Ishikawa (cell line): Measurements from ENCODE around the gene RAP1GAP.

Source experiments
- CEBPB ChIP-seq: IDR thresholded peaks from 2 replicates; pipeline ENCODE4 v1.6.1; 2012
- EP300 ChIP-seq: IDR thresholded peaks from 2 replicates; pipeline ENCODE4 v1.6.1; 2012; ENCODE audit warnings: borderline replicate concordance
- MAX ChIP-seq: IDR thresholded peaks from 2 replicates; pipeline ENCODE4 v1.6.1; 2012
- RAD21 ChIP-seq: IDR thresholded peaks from 2 replicates; pipeline ENCODE4 v1.6.1; 2012; ENCODE audit warnings: low read depth
- TCF12 ChIP-seq: IDR thresholded peaks from 2 replicates; pipeline ENCODE4 v1.6.1; 2012; ENCODE audit warnings: low read depth
- TEAD4 ChIP-seq: IDR thresholded peaks from 2 replicates; pipeline ENCODE4 v1.6.1; 2012
- TF ChIP-seq, protein P1 (sequence below): IDR thresholded peaks from 2 replicates; pipeline ENCODE4 v1.6.1; 2012; ENCODE audit warnings: low read depth, mild to moderate bottlenecking
- TF ChIP-seq, protein P2 (sequence below): IDR thresholded peaks from 2 replicates; pipeline ENCODE4 v1.6.1; 2012

DNA sequence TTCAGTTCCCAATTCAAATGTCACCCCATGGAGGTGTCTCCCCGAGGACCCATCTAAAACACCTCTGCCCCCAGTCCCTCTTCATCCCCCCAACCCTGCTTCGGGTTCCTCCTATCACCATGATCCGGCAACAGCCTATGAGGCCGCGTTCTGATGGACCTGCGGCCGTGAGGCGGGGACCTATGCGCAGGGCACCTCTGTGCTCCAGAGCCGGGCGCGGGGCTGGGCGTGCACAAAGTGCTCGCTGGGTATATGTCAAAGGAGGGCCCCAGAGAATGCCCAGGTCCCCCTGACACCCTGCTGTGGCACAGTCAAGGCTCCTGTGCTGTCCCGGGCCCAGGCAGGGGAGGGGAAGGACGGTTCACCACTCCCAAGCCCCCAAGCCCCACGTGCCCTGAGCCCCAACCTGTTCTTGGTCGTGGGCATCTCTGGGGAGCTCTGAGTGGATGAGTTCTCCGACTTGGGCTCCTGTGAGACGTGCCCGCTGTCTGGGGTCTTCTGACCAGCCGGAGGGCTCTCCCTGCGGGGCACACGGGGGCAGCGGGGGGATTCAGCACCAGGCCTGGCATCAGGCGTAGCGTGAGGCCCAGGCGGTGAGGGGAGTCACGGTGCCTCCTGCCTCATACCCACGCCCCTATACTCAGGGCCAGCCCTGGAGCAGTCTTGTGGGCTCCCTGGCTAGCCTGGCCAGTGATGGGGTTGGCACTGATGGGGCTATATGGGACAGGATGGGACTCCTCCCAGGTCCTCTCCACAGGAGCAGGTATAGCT is 67.7 kb downstream of the RAP1GAP start:
- TF ChIP-seq TEAD4 (no peak), RAD21 (no peak), EP300 (no peak), CEBPB (no peak), MAX (no peak), TCF12 (no peak)
- TF ChIP-seq, protein P1, sequence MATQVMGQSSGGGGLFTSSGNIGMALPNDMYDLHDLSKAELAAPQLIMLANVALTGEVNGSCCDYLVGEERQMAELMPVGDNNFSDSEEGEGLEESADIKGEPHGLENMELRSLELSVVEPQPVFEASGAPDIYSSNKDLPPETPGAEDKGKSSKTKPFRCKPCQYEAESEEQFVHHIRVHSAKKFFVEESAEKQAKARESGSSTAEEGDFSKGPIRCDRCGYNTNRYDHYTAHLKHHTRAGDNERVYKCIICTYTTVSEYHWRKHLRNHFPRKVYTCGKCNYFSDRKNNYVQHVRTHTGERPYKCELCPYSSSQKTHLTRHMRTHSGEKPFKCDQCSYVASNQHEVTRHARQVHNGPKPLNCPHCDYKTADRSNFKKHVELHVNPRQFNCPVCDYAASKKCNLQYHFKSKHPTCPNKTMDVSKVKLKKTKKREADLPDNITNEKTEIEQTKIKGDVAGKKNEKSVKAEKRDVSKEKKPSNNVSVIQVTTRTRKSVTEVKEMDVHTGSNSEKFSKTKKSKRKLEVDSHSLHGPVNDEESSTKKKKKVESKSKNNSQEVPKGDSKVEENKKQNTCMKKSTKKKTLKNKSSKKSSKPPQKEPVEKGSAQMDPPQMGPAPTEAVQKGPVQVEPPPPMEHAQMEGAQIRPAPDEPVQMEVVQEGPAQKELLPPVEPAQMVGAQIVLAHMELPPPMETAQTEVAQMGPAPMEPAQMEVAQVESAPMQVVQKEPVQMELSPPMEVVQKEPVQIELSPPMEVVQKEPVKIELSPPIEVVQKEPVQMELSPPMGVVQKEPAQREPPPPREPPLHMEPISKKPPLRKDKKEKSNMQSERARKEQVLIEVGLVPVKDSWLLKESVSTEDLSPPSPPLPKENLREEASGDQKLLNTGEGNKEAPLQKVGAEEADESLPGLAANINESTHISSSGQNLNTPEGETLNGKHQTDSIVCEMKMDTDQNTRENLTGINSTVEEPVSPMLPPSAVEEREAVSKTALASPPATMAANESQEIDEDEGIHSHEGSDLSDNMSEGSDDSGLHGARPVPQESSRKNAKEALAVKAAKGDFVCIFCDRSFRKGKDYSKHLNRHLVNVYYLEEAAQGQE, result no peak
- TF ChIP-seq, protein P2, sequence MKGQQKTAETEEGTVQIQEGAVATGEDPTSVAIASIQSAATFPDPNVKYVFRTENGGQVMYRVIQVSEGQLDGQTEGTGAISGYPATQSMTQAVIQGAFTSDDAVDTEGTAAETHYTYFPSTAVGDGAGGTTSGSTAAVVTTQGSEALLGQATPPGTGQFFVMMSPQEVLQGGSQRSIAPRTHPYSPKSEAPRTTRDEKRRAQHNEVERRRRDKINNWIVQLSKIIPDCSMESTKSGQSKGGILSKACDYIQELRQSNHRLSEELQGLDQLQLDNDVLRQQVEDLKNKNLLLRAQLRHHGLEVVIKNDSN, result no peak
